Endothelial cell of umbilical vein (primary cell): Measurements from ENCODE around the gene BLOC1S3. TPM values are rescaled to one million over a fixed set of nuclear protein-coding genes. Genes with fewer than 3 reads are reported as not detected.

ENCODE experiments used
- BruUV-seq: library from RNA; stranded (reverse); fragments of 400-500 nt; replicated peaks from 2 replicates; lab custom pipeline; 2021; lab: Mats Ljungman, UMichigan
- CTCF ChIA-PET: fragments of 300-600, 350-600 bp; sonication (Branson Sonifier 250); formaldehyde crosslinking; loops from one replicate; lab custom pipeline; 2021; ENCODE audit warnings: antibody characterized with exemption, inconsistent platforms; lab: Charles Lee
- POLR2A ChIA-PET: fragments of 300-600, 350-600 bp; sonication (Branson Sonifier 250); formaldehyde crosslinking; loops from one replicate; lab custom pipeline; 2021; ENCODE audit warnings: antibody characterized with exemption, inconsistent platforms; lab: Charles Lee
- DNase-seq: peaks from one replicate; pipeline ENCODE4 v3.0.0-alpha.2; 2011; ENCODE audit warnings: low read depth, low spot score
- FAIRE-seq: peaks from 2 replicates; lab custom pipeline; 2011; peaks lifted over from hg19 to GRCh38; lab: Jason Lieb, UNC
- H2AFZ ChIP-seq: 2 replicates; pipeline ENCODE4 v1.6.0; 2012; ENCODE audit warnings: low read depth, low read length, control low read depth, inconsistent platforms
- H3K27ac ChIP-seq: 2 replicates; pipeline ENCODE4 v1.5.1; 2011; ENCODE audit warnings: low read depth, mild to moderate bottlenecking, control low read depth, low read length, moderate library complexity; ENCODE audit not compliant: insufficient read depth
- H3K27me3 ChIP-seq, 2 experiments: 2 replicates each; pipeline versions ENCODE4 v1.6.0 to v1.6.1; 2011; ENCODE audit warnings: low read length in 2 of 2, mixed read lengths in 1 of 2; ENCODE audit not compliant: control insufficient read depth in 2 of 2, insufficient read depth in 2 of 2
- H3K36me3 ChIP-seq, 2 experiments: 2 replicates in 1 of 2; 3 replicates in 1 of 2; pipeline ENCODE4 v1.5.1; 2011; ENCODE audit warnings: low read length in 2 of 2, mild to moderate bottlenecking in 1 of 2, moderate library complexity in 1 of 2; ENCODE audit not compliant: control insufficient read depth in 2 of 2, insufficient read depth in 2 of 2; ENCODE audit errors: extremely low read depth in 1 of 2
- H3K4me1 ChIP-seq: 3 replicates; pipeline ENCODE4 v1.5.1; 2011; ENCODE audit warnings: mild to moderate bottlenecking, low read length; ENCODE audit not compliant: control insufficient read depth, insufficient read depth; ENCODE audit errors: extremely low read depth
- H3K4me2 ChIP-seq: 2 replicates; pipeline ENCODE4 v1.6.1; 2011; ENCODE audit warnings: low read length, control low read depth, mixed read lengths; ENCODE audit not compliant: insufficient read depth
- H3K4me3 ChIP-seq, 3 experiments: fragments of 200-600 bp in 1 of 3; sonication (generic), shearing (Covaris generic) in 1 of 3; replicated peaks in 1 of 3; 2 replicates each; pipeline ENCODE4 v1.5.1; 2011 to 2016; ENCODE audit warnings: control low read depth in 3 of 3, low read length in 3 of 3, mild to moderate bottlenecking in 2 of 3, inconsistent platforms in 1 of 3, low read depth in 1 of 3, moderate library complexity in 1 of 3; ENCODE audit not compliant: insufficient read depth in 1 of 3
- H3K79me2 ChIP-seq: 2 replicates; pipeline ENCODE4 v1.6.0; 2012; ENCODE audit warnings: low read length, inconsistent platforms; ENCODE audit not compliant: control insufficient read depth, insufficient read depth
- H3K9ac ChIP-seq: replicated peaks from 2 replicates; pipeline ENCODE3; 2011; ENCODE audit warnings: low read length, control low read depth; ENCODE audit not compliant: insufficient read depth; ENCODE audit errors: extremely low read depth
- H3K9me1 ChIP-seq: replicated peaks from 3 replicates; pipeline ENCODE4 v1.6.0; 2011; ENCODE audit warnings: mild to moderate bottlenecking, low read length; ENCODE audit not compliant: control insufficient read depth, insufficient read depth; ENCODE audit errors: extremely low read depth
- H3K9me3 ChIP-seq: replicated peaks from 2 replicates; pipeline ENCODE4 v1.5.1; 2012; ENCODE audit warnings: low read length, inconsistent platforms; ENCODE audit not compliant: control insufficient read depth, insufficient read depth
- H4K20me1 ChIP-seq: replicated peaks from 2 replicates; pipeline ENCODE3; 2011; ENCODE audit warnings: mild to moderate bottlenecking, low read length; ENCODE audit not compliant: control insufficient read depth, insufficient read depth; ENCODE audit errors: extremely low read depth
- EZH2 ChIP-seq: IDR thresholded peaks from 2 replicates; pipeline ENCODE4 v1.6.1; 2012; ENCODE audit warnings: borderline replicate concordance, low read depth, mild to moderate bottlenecking, moderate library complexity, low read length, inconsistent platforms; ENCODE audit not compliant: severe bottlenecking
- FOS ChIP-seq: IDR thresholded peaks from 2 replicates; pipeline ENCODE4 v1.6.1; 2011; ENCODE audit warnings: mild to moderate bottlenecking, low read length, moderate library complexity, borderline replicate concordance; ENCODE audit not compliant: insufficient read depth
- JUN ChIP-seq: IDR thresholded peaks from 2 replicates; pipeline ENCODE4 v1.6.1; 2011; ENCODE audit warnings: borderline replicate concordance, low read depth; ENCODE audit not compliant: insufficient read length, insufficient read depth
- MYC ChIP-seq: IDR thresholded peaks from one replicate; pipeline ENCODE4 v1.6.1; 2011; ENCODE audit warnings: mild to moderate bottlenecking, low read depth, low read length
- POLR2A ChIP-seq: IDR thresholded peaks from 2 replicates; pipeline ENCODE4 v1.6.1; 2012; ENCODE audit warnings: low read depth, mild to moderate bottlenecking, control low read depth, low read length
- POLR2AphosphoS5 ChIP-seq: IDR thresholded peaks from 2 replicates; pipeline ENCODE4 v1.6.1; 2012; ENCODE audit warnings: low read depth, mild to moderate bottlenecking, control low read depth, low read length, moderate library complexity; ENCODE audit not compliant: insufficient read depth
- dilution Hi-C: fragments of 300-500 bp; cut with MboI; formaldehyde crosslinking; loops from one replicate; pipeline ENCODE4 v1.15.0; 2019; ENCODE audit warnings: low sequenced_read_pairs; ENCODE audit not compliant: extremely low pct_ligation_motif_present
- intact Hi-C: fragments of 100-400 bp; cut with micrococcal nuclease; formaldehyde crosslinking; loops from one replicate; pipeline ENCODE4 v1.10.0; 2022
- polyA plus RNA-seq, 4 experiments: library from polyadenylated mRNA; depleted of rRNA in 3 of 4; stranded (reverse) in 3 of 4; unstranded in 1 of 4; fragments of >200 nt; gene quantifications; 2 replicates each; pipeline versions ENCODE4 v1.2.1 to v1.2.3, GENCODE V29; 2011 to 2012; ENCODE audit warnings: missing spikeins in 1 of 4
- total RNA-seq: library from RNA; stranded (reverse); gene quantifications from 2 replicates; pipeline ENCODE4 v1.2.3, GENCODE V29; 2021
- TF ChIP-seq, protein P1 (sequence below): IDR thresholded peaks from 2 replicates; pipeline ENCODE4 v1.6.1; 2011; ENCODE audit not compliant: insufficient read depth, insufficient read length
- TF ChIP-seq, protein P2 (sequence below), 2 donors: IDR thresholded peaks; 1 replicate in 1 of 2; 2 replicates in 1 of 2; pipeline ENCODE4 v1.5.1; 2011; ENCODE audit warnings: low read length in 2 of 2, mild to moderate bottlenecking in 2 of 2, moderate library complexity in 2 of 2, control low read depth in 1 of 2, inconsistent platforms in 1 of 2, low read depth in 1 of 2; ENCODE audit not compliant: insufficient read depth in 1 of 2; ENCODE audit errors: extremely low read depth in 1 of 2

Gene BLOC1S3
- total and polyA plus RNA-seq, 2 donors (not counting 3 experiments of a cell fraction or from before 2014, with no cell fraction given): 13.6 to 17.4 TPM

DNA sequence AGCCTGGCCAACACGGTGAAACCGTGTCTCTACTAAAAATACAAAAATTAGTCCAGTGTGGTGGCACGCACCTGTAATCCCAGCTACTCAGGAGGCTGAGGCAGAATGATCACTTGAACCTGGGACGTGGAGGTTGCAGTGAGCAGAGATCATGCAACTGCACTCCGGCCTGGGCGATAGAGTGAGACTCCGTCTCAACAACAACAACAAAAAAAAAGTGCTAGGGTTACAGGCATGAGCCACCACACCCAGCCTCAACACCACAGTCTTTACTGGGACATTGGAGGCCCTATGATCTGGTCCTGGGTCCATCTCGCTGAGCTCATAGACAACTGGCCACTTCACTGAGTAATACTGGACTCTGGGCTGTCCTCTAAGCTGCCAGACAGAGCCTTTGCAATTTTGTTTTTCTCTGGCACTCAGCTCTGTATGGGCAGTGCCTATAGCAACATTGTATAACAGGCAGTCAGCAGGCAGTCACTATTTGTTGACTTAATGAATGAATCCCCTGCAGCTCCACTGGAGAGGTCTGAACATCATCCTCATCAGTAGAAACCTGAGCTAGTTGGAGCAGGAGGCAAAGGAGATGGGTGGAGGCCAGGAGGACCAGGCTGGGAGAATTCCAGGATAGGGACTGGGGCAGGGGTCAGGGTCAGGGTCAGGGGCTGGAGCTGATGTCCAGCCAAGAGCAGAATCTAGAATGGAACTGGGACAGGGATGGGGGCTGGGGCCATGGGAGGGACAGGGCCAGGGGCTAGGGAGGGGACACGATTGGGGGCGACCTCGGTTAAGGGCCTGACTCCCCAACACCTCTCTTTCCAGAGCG is 8.1 kb downstream of the BLOC1S3 start:
- TF ChIP-seq, protein P1, sequence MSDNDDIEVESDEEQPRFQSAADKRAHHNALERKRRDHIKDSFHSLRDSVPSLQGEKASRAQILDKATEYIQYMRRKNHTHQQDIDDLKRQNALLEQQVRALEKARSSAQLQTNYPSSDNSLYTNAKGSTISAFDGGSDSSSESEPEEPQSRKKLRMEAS: no peak
- TF ChIP-seq, protein P2, sequence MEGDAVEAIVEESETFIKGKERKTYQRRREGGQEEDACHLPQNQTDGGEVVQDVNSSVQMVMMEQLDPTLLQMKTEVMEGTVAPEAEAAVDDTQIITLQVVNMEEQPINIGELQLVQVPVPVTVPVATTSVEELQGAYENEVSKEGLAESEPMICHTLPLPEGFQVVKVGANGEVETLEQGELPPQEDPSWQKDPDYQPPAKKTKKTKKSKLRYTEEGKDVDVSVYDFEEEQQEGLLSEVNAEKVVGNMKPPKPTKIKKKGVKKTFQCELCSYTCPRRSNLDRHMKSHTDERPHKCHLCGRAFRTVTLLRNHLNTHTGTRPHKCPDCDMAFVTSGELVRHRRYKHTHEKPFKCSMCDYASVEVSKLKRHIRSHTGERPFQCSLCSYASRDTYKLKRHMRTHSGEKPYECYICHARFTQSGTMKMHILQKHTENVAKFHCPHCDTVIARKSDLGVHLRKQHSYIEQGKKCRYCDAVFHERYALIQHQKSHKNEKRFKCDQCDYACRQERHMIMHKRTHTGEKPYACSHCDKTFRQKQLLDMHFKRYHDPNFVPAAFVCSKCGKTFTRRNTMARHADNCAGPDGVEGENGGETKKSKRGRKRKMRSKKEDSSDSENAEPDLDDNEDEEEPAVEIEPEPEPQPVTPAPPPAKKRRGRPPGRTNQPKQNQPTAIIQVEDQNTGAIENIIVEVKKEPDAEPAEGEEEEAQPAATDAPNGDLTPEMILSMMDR (IDR thresholded peaks at IDR 0.05; ENCODE audit: extremely low read depth in 1 of 2, insufficient read depth in 1 of 2, low read depth in 1 of 2, low read length in 2 of 2): no peak
- no peak for TF ChIP-seq FOS
- TF ChIP-seq EZH2: no peak
- no peak for TF ChIP-seq POLR2A
- no peak for TF ChIP-seq MYC
- TF ChIP-seq POLR2AphosphoS5: no peak
- no peak for TF ChIP-seq JUN
- H3K27ac ChIP-seq: no peak overlapping the region
- ChIA-PET CTCF (interaction anchor here (0.6 to 2.5 kb wide), 10 partner anchors 8 to 127 kb away, joined by 3 to 14 read pairs (median 4); partner anchors contain the start of genes BLOC1S3, NKPD1 and TRAPPC6A), POLR2A (no interaction called here)
- H3K4me2 ChIP-seq: no peak overlapping the region
- FAIRE-seq: peak; percentile 12
- no peak overlapping the region for H3K9ac ChIP-seq
- no peaks in the 10 kb centered on the region for H4K20me1 ChIP-seq
- H3K27me3 ChIP-seq: no peaks in the 10 kb centered on the region
- H3K9me3 ChIP-seq: no peaks in the 10 kb centered on the region
- no peak overlapping the region for H2AFZ ChIP-seq
- DNase-seq: no peak
- no TSS peak for BruUV-seq
- no peak overlapping the region for H3K4me3 ChIP-seq
- H3K4me1 ChIP-seq: no peaks in the 10 kb centered on the region
- dilution Hi-C loops (no loop called here), intact Hi-C loops (loop anchor here (1.0 to 5.0 kb wide), 2 partner anchors 24 to 151 kb away; no protein-coding TSS in a partner anchor)
- no peaks in the 10 kb centered on the region for H3K36me3 ChIP-seq
- no peaks in the 10 kb centered on the region for H3K9me1 ChIP-seq
- H3K79me2 ChIP-seq: no peaks in the 10 kb centered on the region
